ENCODE measurements around the gene PLEKHG7. TPM values are rescaled to one million over a fixed set of nuclear protein-coding genes. Genes with fewer than 3 reads are reported as not detected.
A peak's percentile ranks its signal among the peaks of the same experiment; 100 is the strongest.

The PLEKHG7 gene
- total and polyA plus RNA-seq, 8 donors: 0.16 to 1.3 (median 0.40) TPM

DNA sequence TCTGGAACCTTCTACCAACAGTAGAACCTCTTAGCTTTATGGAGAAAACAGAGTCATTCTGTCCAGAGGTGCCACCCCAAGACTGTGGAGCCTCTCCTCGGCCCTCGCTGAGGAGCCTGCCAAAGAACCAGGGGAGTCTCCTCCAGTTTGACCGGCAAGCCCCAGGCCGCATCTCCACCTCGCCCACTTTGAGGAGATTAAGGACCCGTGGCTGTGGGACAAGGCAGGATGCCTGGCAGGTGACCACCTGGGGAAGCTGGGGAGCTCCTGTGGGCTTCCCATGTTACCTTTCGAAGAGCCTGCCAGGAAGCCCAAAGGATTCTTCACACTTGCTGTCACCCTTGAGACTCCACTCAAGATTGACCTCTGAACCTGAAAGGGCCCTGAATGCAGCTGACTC lies 3.8 kb downstream of the PLEKHG7 start:
- no peaks in the 10 kb centered on the region for H3K27me3 ChIP-seq
- peak in 1 of 4 donors; percentile 49 for DNase-seq
- no peak for ATAC-seq
- intact Hi-C loops (cut with DNase I): no loop called here
- no peaks in the 10 kb centered on the region for H3K36me3 ChIP-seq
- no peak overlapping the region for H3K27ac ChIP-seq
- H3K9me3 ChIP-seq: no peaks in the 10 kb centered on the region
- H3K4me1 ChIP-seq: no peaks in the 10 kb centered on the region
- TF ChIP-seq, protein P1, sequence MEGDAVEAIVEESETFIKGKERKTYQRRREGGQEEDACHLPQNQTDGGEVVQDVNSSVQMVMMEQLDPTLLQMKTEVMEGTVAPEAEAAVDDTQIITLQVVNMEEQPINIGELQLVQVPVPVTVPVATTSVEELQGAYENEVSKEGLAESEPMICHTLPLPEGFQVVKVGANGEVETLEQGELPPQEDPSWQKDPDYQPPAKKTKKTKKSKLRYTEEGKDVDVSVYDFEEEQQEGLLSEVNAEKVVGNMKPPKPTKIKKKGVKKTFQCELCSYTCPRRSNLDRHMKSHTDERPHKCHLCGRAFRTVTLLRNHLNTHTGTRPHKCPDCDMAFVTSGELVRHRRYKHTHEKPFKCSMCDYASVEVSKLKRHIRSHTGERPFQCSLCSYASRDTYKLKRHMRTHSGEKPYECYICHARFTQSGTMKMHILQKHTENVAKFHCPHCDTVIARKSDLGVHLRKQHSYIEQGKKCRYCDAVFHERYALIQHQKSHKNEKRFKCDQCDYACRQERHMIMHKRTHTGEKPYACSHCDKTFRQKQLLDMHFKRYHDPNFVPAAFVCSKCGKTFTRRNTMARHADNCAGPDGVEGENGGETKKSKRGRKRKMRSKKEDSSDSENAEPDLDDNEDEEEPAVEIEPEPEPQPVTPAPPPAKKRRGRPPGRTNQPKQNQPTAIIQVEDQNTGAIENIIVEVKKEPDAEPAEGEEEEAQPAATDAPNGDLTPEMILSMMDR (IDR thresholded peaks at IDR 0.05): no peak
- no peak overlapping the region for H3K4me3 ChIP-seq

DNA sequence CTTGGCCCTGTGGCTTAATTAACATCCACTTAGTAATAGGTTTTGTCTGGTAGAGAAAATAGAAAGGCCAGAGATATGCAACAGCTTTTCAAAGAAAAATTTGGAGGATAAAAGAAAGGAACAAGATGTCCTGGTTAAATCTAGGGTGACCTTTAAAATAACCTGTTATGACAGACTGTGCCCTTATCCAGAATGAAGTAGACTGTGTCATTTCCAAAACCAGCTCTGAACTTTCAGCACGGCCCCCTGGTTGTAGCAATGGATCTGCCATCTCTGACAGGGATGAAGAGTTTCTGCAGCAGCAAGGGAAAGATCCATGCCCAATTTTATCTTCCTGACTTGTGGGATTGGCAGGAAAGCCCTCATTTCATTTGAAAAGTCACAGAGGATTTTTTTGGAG lies 5.1 kb downstream of the PLEKHG7 start:
- H3K36me3 ChIP-seq: no peaks in the 10 kb centered on the region
- H3K4me1 ChIP-seq: no peaks in the 10 kb centered on the region
- H3K27me3 ChIP-seq: no peaks in the 10 kb centered on the region
- ATAC-seq: no peak
- no peak overlapping the region for H3K4me3 ChIP-seq
- H3K27ac ChIP-seq: no peak overlapping the region
- no peak for DNase-seq
- TF ChIP-seq, protein P1 (IDR thresholded peaks at IDR 0.05): no peak
- intact Hi-C loops (cut with DNase I): no loop called here
- H3K9me3 ChIP-seq: peaks cover 0 to 4% of the 10 kb centered on the region in 2 donors

DNA sequence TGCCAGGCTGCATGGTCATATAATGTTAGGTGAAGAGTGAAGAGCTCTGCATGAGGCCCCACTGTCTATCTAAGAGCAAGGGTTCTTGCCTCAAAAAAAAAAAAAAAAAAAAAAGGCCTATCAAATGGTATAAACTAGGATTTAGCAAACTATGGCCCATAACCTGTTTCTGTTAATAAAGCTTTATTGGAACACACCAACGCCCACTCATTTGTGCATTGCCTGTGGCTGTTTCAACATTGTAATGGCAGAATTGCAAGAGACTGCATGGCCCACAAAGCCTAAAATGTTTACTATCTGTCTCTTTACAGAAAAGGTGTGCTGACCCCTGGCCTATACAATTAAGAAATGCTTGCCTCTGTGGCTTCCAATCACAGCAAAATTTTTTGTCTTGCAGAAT lies 12.8 kb downstream of the PLEKHG7 start:
- Histone ChIP-seq H3K27ac (no peak overlapping the region), H3K9me3 (peaks cover 0 to 6% of the 10 kb centered on the region in 2 donors), H3K4me3 (no peak overlapping the region), H3K4me1 (peaks cover 0 to 10% of the 10 kb centered on the region in 2 donors), H3K27me3 (no peaks in the 10 kb centered on the region), H3K36me3 (no peaks in the 10 kb centered on the region)
- TF ChIP-seq, protein P1 (IDR thresholded peaks at IDR 0.05): no peak
- intact Hi-C loops (cut with DNase I): no loop called here
- DNase-seq (no peak), ATAC-seq (no peak)

DNA sequence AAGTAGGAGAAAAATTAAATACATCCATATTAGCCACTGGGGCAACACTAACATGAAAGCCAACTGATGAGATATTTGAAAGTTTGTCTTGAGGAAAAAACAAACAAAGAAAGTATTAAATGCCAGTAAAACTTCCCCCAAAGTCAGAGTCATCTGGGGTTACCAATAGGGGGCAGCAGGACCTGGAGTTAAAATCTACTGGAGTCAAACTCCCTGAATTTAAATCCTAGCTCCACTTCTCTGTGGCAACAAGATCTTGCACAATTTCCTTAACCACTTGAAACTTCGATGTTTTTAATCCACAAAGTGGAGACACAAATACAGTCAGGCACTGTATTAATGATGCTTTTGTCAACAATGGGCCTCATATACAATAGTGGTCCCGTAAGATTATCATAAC lies 14.4 kb downstream of the PLEKHG7 start:
- TF ChIP-seq, protein P1 (IDR thresholded peaks at IDR 0.05): peak; percentile 27 to 41
- Histone ChIP-seq H3K9me3 (peaks cover 0 to 6% of the 10 kb centered on the region in 2 donors), H3K27me3 (no peaks in the 10 kb centered on the region), H3K36me3 (no peaks in the 10 kb centered on the region), H3K4me1 (peaks cover 0 to 10% of the 10 kb centered on the region in 2 donors), H3K27ac (no peak overlapping the region), H3K4me3 (no peak overlapping the region)
- intact Hi-C loops (cut with DNase I): no loop called here
- ATAC-seq (peak; percentile 83), DNase-seq (no peak)

DNA sequence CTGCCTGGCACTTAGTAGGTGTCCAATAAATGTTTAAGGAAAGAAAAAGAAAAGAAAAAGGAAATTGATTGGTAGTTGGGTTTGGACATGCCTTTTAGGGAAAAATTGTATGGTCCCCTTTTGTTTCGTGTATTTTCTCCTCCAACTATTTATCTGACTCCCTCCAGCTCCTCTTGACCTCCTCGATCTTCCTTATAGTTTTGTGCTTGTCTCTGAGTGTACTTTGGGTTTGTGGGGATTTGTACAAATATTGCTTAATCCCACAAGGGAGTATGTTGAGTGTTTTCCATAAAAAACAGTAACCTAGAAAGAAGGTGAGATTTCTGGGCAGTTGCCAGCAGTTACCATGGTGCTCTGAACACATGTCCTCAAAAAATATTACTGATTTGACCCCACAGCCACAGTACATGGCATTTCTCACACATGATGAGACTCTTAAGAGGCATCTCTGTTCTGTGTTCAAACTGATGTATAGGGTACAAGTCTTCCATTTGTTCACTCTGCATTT lies 15.7 kb downstream of the PLEKHG7 start:
- H3K4me3 ChIP-seq: no peak overlapping the region
- H3K27ac ChIP-seq: no peak overlapping the region
- peaks cover 0 to 10% of the 10 kb centered on the region in 2 donors for H3K4me1 ChIP-seq
- no peaks in the 10 kb centered on the region for H3K27me3 ChIP-seq
- intact Hi-C loops (cut with DNase I): no loop called here
- DNase-seq (no peak), ATAC-seq (peak; percentile 67)
- no peaks in the 10 kb centered on the region for H3K9me3 ChIP-seq
- H3K36me3 ChIP-seq: no peaks in the 10 kb centered on the region
- TF ChIP-seq, protein P1 (IDR thresholded peaks at IDR 0.05): no peak

All from left lung (tissue), 10 donors.